Neural cell (in vitro differentiated cells): ENCODE measurements around the gene MAML3. TPM values are rescaled to one million over a fixed set of nuclear protein-coding genes. Genes with fewer than 3 reads are reported as not detected.

Experiments used
- H2AFZ ChIP-seq: fragments of 200-600, 300-800 bp; sonication (generic), shearing (Covaris generic); 2 replicates; pipeline ENCODE4 v1.6.0; 2014; ENCODE audit warnings: low read depth, mild to moderate bottlenecking, antibody characterized with exemption, low read length, moderate library complexity
- H3F3A ChIP-seq: fragments of 200-600 bp; shearing (Covaris generic); 2 replicates; pipeline ENCODE4 v1.6.1; 2016; ENCODE audit warnings: mild to moderate bottlenecking, moderate library complexity, mixed read lengths, antibody characterized with exemption, low read length; ENCODE audit not compliant: insufficient read depth, poor library complexity, severe bottlenecking
- H3K27ac ChIP-seq: fragments of 200-600, 300-800 bp; sonication (generic), shearing (Covaris generic); 2 replicates; pipeline ENCODE4 v1.5.1; 2014; ENCODE audit warnings: mild to moderate bottlenecking, low read length, moderate library complexity
- H3K27me3 ChIP-seq: fragments of 300-800, 200-600 bp; sonication (generic), shearing (Covaris generic); 2 replicates; pipeline ENCODE4 v1.6.0; 2014; ENCODE audit warnings: mild to moderate bottlenecking, low read depth, low read length, moderate library complexity; ENCODE audit not compliant: insufficient read depth
- H3K36me3 ChIP-seq: fragments of 300-800, 200-600 bp; sonication (generic), shearing (Covaris generic); 2 replicates; pipeline ENCODE4 v1.5.1; 2014; ENCODE audit warnings: mild to moderate bottlenecking, antibody characterized with exemption, low read length, moderate library complexity; ENCODE audit not compliant: insufficient read depth
- H3K4me2 ChIP-seq: fragments of 300-800, 200-600 bp; sonication (generic), shearing (Covaris generic); 2 replicates; pipeline ENCODE4 v1.6.0; 2014; ENCODE audit warnings: mild to moderate bottlenecking, low read length
- H3K4me3 ChIP-seq: fragments of 300-800, 200-600 bp; sonication (generic), shearing (Covaris generic); 2 replicates; pipeline ENCODE4 v1.5.1; 2014; ENCODE audit warnings: mild to moderate bottlenecking, low read length, moderate library complexity
- H3K79me2 ChIP-seq: fragments of 200-600 bp; shearing (Covaris generic); replicated peaks from 2 replicates; pipeline ENCODE4 v1.6.0; 2014; ENCODE audit warnings: mild to moderate bottlenecking, low read length, moderate library complexity; ENCODE audit not compliant: insufficient read depth
- H3K9ac ChIP-seq: fragments of 300-800, 200-600 bp; sonication (generic), shearing (Covaris generic); 2 replicates; pipeline ENCODE4 v1.6.1; 2016; ENCODE audit warnings: mild to moderate bottlenecking, low read length, mixed read lengths
- H3K9me2 ChIP-seq: fragments of 200-600 bp; shearing (Covaris generic); 2 replicates; pipeline ENCODE4 v1.6.1; 2016; ENCODE audit warnings: mild to moderate bottlenecking, low read length, mixed read lengths; ENCODE audit not compliant: insufficient read depth
- H3K9me3 ChIP-seq: fragments of 200-600, 300-800 bp; sonication (generic), shearing (Covaris generic); 2 replicates; pipeline ENCODE4 v1.6.1; 2016; ENCODE audit warnings: mild to moderate bottlenecking, mixed run types, low read length, moderate library complexity, mixed read lengths
- H4K20me1 ChIP-seq: fragments of 200-600 bp; shearing (Covaris generic); 2 replicates; pipeline ENCODE4 v1.6.1; 2016; ENCODE audit warnings: mild to moderate bottlenecking, mixed run types; ENCODE audit not compliant: insufficient read depth
- CTCF ChIP-seq: fragments of 450-650 bp; IDR thresholded peaks from 2 replicates; pipeline ENCODE4 v1.5.1; 2014; ENCODE audit warnings: antibody characterized with exemption, mild to moderate bottlenecking, moderate library complexity; ENCODE audit not compliant: poor library complexity, severe bottlenecking
- EP300 ChIP-seq: fragments of 450-650 bp; conservative IDR thresholded peaks from 2 replicates; pipeline ENCODE4 v1.6.1; 2014; ENCODE audit warnings: antibody characterized with exemption, mild to moderate bottlenecking, moderate library complexity; ENCODE audit not compliant: poor library complexity, severe bottlenecking
- EZH2 ChIP-seq: fragments of 200-600, 300-800 bp; shearing (Covaris generic), sonication (generic); IDR thresholded peaks from 2 replicates; pipeline ENCODE4 v1.6.1; 2014; ENCODE audit warnings: antibody characterized with exemption, low read length, borderline replicate concordance, mild to moderate bottlenecking; ENCODE audit not compliant: insufficient read depth, poor library complexity, severe bottlenecking
- MXI1 ChIP-seq: fragments of 450-650 bp; conservative IDR thresholded peaks from 2 replicates; pipeline ENCODE4 v1.6.1; 2014; ENCODE audit warnings: antibody characterized with exemption, mild to moderate bottlenecking; ENCODE audit not compliant: poor library complexity, severe bottlenecking
- POLR2AphosphoS5 ChIP-seq: IDR thresholded peaks from 2 replicates; pipeline ENCODE4 v1.6.1; 2012
- RAD21 ChIP-seq: fragments of 450-650 bp; conservative IDR thresholded peaks from 2 replicates; pipeline ENCODE4 v1.6.1; 2014; ENCODE audit warnings: antibody characterized with exemption, mild to moderate bottlenecking, moderate library complexity
- REST ChIP-seq: IDR thresholded peaks from 2 replicates; pipeline ENCODE4 v1.6.1; 2012; ENCODE audit warnings: borderline replicate concordance
- SMC3 ChIP-seq: fragments of 450-650 bp; conservative IDR thresholded peaks from 2 replicates; pipeline ENCODE4 v1.6.1; 2014; ENCODE audit warnings: antibody characterized with exemption, mild to moderate bottlenecking, moderate library complexity; ENCODE audit not compliant: poor library complexity
- TAF1 ChIP-seq: IDR thresholded peaks from 2 replicates; pipeline ENCODE4 v1.6.1; 2012; ENCODE audit warnings: low read depth
- polyA plus RNA-seq: library from polyadenylated mRNA; depleted of rRNA; stranded (reverse); fragments of >200 nt; gene quantifications from 2 replicates; pipeline ENCODE4 v1.2.3, GENCODE V29; 2014

MAML3 gene
- polyA plus RNA-seq, 1 donor from 2014 or later, result 10.2 TPM

- Histone ChIP-seq H3K4me3 (no peak overlapping the region), H3K79me2 (no peaks in the 10 kb centered on the region), H3F3A (no peaks in the 10 kb centered on the region), H3K27ac (no peak overlapping the region), H3K36me3 (no peaks in the 10 kb centered on the region), H2AFZ (no peak overlapping the region), H3K9me2 (no peaks in the 10 kb centered on the region), H3K4me2 (no peak overlapping the region), H4K20me1 (no peaks in the 10 kb centered on the region), H3K9me3 (no peaks in the 10 kb centered on the region), H3K9ac (no peak overlapping the region), H3K27me3 (no peaks in the 10 kb centered on the region)
- TF ChIP-seq TAF1, result no peak
- no peak for TF ChIP-seq POLR2AphosphoS5
- no peak for TF ChIP-seq EP300
- no peak for TF ChIP-seq REST
Measured at GRCh38 chr4:139709660-139710059, 444.3 kb downstream of the MAML3 start.

- Histone ChIP-seq H3K4me3 (no peak overlapping the region), H3K36me3 (no peaks in the 10 kb centered on the region), H3K79me2 (no peaks in the 10 kb centered on the region), H3K9me2 (no peaks in the 10 kb centered on the region), H3K9me3 (no peaks in the 10 kb centered on the region), H4K20me1 (no peaks in the 10 kb centered on the region), H3K27ac (no peak overlapping the region), H3F3A (no peaks in the 10 kb centered on the region), H3K9ac (no peak overlapping the region), H3K4me2 (no peak overlapping the region), H2AFZ (no peak overlapping the region), H3K27me3 (no peaks in the 10 kb centered on the region)
- TF ChIP-seq EZH2 (no peak), POLR2AphosphoS5 (no peak), CTCF (no peak), RAD21 (no peak), SMC3 (no peak), MXI1 (no peak), EP300 (no peak), TAF1 (no peak), REST (no peak)
Measured at GRCh38 chr4:139704915-139705485, 449.0 kb downstream of the MAML3 start.
